ENCODE measurements around the gene CSTPP1.
"Not testable (repeated sequence)": the region's sequence is repeated elsewhere in the genome, so short reads cannot be mapped to it uniquely, and the experiment has no call there.

Gene CSTPP1

GRCh38 chr11:47052576-47052975, 116.0 kb downstream of the CSTPP1 start:
- DNase-seq, result no peak

DNA sequence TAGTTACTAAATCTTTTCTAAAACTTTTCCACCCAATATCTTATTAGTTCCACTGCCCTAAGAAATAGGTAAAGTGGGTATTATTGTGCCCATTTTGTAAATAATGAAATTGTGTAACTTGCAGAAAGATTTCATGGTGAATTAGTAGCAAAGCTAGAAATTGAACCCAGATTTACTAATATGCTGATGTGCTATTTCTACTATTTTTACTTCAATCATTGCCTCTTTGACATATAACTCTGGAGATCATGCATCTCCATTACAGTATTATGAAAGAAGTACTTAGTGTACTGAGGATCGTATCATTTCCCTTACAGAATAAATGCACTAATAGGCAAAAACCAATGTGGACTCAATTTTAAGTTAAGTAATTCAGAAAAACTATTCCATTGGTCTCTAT, 119.0 kb downstream of the CSTPP1 start:
- no peak for DNase-seq

DNA sequence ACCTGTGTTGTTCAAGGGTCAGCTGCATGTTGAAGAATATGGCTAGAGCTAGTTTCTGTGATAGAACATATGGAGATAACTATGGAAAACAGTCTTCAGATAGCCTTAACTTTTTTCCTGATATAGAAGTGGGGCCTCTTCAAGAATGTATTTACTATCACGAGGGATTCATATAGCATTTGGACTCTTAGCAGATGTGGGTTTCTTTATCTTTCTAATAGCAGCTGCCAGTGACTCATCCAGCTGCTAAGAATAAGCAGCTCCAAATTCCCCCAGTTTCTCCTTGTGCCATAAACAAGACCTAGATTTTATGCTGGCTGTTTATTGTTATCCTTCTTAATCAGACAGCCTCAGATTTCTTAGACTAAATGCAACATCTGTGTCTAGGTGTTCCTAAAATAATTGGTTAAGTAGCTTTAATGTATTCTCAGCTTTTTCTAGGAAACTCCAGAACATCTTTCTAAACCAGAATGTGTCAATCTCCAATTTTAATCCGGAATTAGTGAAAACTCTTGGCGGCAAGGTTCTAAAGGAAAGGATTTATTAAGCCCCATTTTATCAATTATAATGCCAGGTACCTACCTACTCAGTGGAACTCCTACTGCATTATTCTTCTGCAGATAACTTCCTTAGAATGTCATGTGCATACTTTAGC, 119.8 kb downstream of the CSTPP1 start:
- no peak for DNase-seq

DNA sequence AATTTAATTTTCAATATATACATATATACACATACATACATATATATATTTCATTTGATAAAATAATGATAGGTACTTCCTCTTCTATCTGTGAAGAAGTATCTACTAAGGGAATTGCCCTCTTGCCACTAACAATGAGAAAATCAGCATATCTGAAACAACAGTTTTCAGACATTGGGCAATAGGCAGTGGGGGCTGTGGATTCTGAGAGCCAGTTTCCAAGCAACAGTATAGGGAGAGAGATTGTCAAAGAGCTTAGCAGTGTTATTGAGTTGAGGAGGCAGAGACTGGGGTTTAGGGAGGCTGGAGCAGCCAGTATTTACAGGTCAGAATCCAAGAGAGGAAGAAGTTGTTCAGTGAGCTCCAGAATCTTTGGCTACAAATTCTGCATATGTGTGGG, 120.8 kb downstream of the CSTPP1 start:
- DNase-seq, result no peak

DNA sequence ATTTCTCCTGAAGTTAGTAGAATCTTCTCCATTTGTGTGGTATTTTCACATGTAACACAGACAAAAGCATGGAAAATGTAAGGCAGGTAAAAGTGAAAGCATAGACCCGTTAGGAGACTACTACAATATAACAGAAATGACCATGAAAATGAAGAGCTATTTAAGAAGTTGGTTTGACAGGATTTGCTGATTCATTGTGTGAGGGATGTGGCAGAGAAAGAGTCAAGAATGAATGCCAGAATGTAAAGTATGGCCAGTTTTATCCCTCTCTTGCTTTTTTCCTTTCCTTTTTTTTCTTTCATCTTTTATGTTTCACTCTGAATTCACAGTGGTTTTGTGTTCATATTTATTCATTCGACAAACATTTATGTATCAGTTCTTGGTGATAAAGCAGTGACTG, 124.2 kb downstream of the CSTPP1 start:
- DNase-seq, result no peak

DNA sequence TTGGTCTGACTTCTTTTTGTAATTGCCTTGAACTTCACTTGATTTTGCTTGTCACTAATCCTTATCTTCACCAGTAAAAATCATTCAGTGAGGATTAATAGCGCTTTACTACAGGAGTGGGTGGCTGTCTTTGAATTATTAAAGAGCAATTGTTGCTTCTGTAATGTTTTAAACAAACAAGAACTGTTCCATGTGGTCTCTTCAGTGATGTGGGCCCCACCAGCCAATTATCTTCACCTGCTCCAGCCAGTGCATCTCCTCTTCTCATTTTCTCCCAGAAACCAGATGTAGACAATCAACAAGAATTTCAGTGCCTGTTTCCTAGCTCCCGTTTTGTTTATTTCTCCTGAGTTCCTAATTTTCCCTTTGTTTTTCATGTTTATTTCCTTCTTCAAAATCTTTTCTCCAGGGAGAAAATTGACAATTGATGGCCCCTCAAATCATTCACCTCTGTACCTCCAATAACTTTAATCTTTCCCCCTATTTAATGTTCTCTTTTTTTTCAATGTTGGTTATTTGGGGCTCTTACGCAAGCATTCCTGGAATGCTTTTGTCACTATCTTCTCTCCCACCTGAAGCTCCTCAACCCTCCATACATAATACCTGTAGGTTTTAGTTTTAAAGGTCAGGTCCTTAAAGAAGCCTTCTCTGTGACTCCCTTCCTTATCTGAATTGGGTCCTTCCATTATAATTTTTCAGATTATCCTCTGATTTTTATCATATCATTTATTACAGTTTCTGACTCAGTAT, 125.0 kb downstream of the CSTPP1 start:
- no peak for DNase-seq

DNA sequence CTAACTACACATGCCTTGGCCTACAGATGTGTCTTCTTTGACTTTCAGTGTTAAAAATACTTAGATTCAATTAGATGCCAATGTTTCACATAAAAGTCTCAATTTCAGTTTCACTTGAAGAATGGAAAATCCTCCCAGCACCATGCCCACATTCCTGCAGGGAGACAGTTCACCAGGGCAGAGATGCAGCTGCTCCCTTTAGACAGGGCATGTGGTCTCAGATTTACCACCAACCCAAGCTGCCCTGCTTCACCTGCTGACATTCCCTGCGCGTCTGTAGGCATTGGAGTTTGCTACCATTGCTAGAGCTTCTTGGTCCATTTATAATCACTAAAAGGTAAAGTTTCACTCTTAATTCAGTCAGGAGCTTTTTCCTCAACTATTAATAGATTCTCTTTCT, 126.2 kb downstream of the CSTPP1 start:
- DNase-seq, result no peak

GRCh38 chr11:47067401-47067800, 130.8 kb downstream of the CSTPP1 start:
- DNase-seq, result no peak

DNA sequence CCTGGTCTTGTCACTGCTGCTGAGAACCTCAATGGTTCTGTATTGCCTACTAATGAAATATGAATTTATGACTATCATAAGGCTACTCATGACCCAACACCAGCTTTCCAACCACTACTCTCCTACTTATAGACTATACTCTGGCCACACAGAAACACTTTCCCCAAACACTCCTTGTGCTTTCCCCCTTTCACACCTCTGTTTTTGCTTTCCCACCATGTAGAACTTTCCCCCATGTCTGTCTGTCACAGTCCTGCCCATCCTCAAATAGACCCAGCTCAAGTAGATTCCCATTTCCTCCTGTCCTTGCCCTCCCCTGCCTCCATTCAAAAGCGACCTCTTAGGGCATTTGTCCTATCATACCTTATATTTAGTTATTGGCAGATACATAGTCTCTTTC, 134.2 kb downstream of the CSTPP1 start:
- no peak for DNase-seq

DNA sequence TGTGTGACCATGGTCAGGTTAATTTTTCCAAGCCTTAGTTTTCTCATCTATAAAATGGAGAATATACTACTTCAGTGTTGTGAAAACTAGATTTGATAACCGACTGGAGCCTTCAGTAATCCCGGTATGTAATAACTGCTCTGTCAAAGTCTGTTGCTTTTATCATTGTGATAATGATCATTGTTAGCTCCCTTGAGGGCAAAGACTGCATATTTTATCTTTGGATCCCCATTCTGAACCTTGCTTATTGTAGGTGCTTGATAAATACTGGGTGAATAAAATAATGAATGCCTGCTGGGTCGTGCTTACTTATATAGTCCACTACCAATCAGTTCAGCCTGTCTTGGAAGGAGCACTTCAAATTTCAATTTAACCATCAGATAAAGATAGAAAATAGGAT, 134.8 kb downstream of the CSTPP1 start:
- DNase-seq, result no peak

GRCh38 chr11:47071791-47072261, 135.3 kb downstream of the CSTPP1 start:
- DNase-seq, result no peak

DNA sequence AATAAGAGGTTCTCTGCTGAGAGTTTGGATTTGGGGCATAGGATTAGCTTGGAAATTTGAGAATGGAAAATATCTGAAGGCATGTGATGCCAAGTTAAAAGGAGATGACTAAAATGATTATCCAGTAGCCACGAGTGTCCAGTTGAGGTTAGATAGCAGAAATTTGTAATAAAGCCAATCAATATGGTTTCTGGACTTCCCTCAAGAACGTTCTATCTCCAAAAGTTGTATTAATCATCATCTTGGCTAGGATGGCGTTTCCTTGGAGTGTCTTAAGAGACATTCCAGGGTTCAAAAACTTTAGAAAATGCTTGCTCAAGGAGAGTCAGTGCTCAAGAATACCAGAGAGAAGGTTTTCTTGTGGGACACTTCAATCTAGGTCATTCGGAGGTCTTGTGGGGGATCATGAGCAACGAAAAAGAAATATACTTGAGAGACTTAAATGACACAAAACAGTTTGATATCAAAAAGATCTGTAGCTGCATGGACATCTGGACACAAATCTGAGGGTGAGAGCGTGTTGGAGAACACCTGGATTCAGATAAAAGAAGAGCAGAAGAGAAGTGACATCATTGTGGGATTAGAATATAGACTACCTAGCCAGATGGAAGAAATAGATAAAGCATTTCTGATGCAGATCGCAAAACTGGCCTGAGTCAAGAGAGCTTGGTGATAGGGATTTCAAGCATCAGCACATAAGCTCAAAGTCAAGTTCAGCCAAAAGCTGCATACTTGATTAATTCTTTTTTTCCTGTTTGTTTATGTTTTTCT, 142.4 kb downstream of the CSTPP1 start:
- DNase-seq, result no peak

GRCh38 chr11:47080775-47081174, 144.2 kb downstream of the CSTPP1 start:
- not testable (repeated sequence) for DNase-seq

GRCh38 chr11:47083913-47084312, 147.4 kb downstream of the CSTPP1 start:
- DNase-seq, result no peak

- DNase-seq, result no peak
Measured at GRCh38 chr11:47087801-47088200, 151.2 kb downstream of the CSTPP1 start.

DNA sequence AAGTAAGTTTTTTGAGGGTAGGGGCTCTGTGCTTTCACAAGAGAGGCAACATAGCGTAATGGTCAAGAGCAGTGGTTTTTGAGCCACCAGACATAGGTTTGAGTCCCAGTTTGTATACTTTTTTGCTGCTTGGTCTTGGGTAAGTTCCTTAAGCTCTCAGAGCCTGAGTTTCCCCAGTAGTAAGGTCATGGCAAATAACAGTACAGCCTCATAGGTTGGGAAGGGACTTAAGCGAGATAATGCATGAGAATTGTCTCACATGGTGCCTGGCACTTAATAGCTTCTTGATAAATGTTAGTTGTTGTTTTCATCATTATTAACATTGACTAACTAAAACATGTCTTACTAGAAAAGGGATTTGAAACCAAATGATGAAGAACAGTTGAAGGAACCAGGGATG, 157.0 kb downstream of the CSTPP1 start:
- DNase-seq, result no peak

GRCh38 chr11:47096871-47097270, 160.3 kb downstream of the CSTPP1 start:
- not testable (repeated sequence) for DNase-seq

- not testable (repeated sequence) for DNase-seq
Measured at GRCh38 chr11:47098223-47098622, 161.7 kb downstream of the CSTPP1 start.

DNA sequence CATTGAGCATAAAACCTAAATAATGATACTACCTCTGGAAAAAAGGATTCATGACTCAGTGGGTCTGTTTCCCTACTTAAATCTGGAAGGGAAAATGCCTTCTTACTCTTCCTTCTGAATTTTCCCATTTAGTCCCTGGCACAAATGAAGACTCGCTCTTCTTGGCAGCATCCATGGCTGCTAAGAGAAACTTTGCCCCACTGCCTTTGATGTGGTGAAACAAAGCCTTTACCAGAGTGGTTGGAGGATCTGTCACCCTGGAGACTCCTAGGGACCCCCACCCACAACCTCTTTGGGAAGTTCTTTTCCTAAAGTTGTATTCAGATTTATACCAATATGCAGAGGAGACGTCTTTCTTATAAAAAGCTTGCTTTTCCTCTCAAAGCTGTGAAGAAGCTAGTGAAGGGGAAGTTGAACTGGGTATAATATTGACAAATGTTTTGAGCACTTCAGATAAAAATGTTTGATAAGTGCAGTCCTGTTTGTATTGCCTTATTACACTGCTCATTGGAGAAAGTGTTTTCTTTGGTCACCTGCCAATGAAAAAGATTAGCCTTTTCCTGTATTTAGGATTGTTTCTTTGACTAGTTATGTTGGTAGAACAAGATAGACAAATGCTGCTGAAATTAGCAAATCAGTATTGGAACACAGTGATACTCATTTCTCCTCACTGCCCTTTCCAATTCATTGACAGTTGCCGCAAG, 162.8 kb downstream of the CSTPP1 start:
- no peak for DNase-seq

- DNase-seq, result no peak
Measured at GRCh38 chr11:47099918-47100315, 163.4 kb downstream of the CSTPP1 start.

- DNase-seq, result no peak
Measured at GRCh38 chr11:47101406-47101805, 164.8 kb downstream of the CSTPP1 start.

DNA sequence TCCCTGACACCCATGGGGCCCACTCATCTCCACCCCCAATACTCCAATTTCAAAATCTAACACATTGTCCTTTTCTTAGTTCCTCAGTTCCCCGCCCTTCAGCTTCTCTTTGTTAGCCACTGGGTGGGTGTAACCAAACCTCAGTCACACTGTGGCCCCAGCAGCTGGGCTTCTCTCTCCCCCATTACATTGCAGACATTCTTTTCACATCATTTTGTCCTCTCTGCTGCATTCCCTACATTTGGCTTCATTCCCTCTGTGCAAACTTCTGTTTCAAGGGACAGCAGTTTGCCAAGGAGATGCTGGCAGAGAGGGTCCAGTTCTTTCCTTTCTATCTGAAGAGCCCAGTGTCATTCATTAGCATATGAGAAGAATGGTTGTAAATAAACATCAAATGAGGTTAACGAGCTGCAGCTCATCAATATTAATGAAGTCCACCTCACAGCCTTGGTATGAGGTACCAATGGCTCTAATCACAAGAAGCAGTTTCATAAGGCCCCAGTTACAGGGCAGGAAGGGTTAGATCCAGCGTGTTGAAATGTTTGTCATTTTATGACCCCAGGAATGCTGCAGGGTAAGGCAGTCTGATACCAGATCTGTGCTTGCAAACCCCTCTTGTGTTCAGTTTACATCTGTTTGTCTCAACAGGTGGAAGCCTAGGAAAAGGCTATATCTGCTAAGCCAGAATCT, 167.8 kb downstream of the CSTPP1 start:
- DNase-seq, result peak in 1 of 2 donors; percentile 34
